Choroid plexus epithelial cell (primary cell): Measurements from ENCODE around the gene CASP14.

Experiments used
- DNase-seq: peaks from one replicate; pipeline ENCODE4 v3.0.0-alpha.2; 2010; ENCODE audit warnings: low read depth
- H3K4me3 ChIP-seq: 2 replicates; pipeline ENCODE4 v1.5.1; 2011; ENCODE audit warnings: low read depth, mild to moderate bottlenecking, control low read depth, low read length, moderate library complexity
- TF ChIP-seq, protein P1 (sequence below): conservative IDR thresholded peaks from 2 replicates; pipeline ENCODE4 v1.5.1; 2011; ENCODE audit warnings: low read depth, mild to moderate bottlenecking, control low read depth, inconsistent platforms, low read length, moderate library complexity

CASP14 gene

DNA sequence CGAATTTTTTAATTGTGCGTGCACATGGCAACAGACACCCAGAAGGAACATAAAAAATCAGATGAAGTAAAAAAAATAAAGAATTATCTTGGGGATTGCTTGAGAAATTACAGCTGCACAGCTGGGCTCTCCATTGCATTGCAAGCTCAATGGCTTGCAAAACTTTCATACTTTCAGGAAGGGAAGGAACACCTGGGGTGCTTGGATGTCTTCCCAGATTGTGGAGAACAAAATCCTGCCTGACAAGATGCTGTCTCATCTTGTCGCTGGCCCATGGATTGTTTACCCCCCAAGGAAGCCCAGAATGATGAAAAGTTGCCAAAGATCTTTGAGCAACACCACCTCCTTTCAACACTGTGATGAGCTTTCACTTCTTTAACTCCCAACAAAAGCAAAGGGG, 11.0 kb upstream of the CASP14 start:
- TF ChIP-seq, protein P1, sequence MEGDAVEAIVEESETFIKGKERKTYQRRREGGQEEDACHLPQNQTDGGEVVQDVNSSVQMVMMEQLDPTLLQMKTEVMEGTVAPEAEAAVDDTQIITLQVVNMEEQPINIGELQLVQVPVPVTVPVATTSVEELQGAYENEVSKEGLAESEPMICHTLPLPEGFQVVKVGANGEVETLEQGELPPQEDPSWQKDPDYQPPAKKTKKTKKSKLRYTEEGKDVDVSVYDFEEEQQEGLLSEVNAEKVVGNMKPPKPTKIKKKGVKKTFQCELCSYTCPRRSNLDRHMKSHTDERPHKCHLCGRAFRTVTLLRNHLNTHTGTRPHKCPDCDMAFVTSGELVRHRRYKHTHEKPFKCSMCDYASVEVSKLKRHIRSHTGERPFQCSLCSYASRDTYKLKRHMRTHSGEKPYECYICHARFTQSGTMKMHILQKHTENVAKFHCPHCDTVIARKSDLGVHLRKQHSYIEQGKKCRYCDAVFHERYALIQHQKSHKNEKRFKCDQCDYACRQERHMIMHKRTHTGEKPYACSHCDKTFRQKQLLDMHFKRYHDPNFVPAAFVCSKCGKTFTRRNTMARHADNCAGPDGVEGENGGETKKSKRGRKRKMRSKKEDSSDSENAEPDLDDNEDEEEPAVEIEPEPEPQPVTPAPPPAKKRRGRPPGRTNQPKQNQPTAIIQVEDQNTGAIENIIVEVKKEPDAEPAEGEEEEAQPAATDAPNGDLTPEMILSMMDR = no peak
- peak; percentile 95 for DNase-seq
- no peak overlapping the region for H3K4me3 ChIP-seq

DNA sequence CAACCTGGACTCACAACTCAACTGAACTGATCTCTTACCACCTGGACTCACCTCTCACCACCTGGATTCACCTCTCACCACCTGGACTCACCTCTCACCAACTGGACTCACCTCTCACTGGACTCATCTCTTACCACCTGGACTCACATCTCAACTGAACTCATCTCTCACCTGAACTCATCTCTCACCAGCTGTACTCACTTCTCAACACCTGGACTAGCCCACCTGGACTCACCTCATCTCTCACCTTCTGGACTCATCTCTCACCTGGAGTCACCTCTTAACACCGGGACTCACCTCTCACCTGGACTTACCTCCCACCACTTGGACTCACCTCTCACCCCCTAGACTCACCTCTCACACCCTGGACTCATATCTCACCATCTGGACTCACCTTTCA, 7.3 kb upstream of the CASP14 start:
- H3K4me3 ChIP-seq = no peak overlapping the region
- no peak for DNase-seq
- TF ChIP-seq, protein P1 = no peak

DNA sequence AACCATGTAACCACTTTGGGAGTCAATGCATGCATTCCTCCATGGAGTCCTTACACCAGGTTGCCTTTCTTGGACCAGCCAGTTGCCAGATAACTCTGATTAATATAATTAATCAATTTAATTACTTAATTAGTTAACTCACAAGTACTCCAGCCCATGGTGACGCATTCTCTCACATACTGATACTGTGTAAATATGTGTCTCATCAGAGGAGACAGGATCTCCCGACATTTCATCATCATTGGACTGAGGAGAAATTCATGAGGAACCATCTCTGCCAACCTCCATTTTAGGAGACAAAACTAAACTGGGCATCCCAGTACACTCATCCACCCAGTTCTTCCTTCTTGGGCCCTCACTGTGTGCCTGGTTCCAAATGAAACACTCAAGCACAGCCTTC, 6.5 kb upstream of the CASP14 start:
- H3K4me3 ChIP-seq = no peak overlapping the region
- no peak for DNase-seq
- TF ChIP-seq, protein P1 = no peak

DNA sequence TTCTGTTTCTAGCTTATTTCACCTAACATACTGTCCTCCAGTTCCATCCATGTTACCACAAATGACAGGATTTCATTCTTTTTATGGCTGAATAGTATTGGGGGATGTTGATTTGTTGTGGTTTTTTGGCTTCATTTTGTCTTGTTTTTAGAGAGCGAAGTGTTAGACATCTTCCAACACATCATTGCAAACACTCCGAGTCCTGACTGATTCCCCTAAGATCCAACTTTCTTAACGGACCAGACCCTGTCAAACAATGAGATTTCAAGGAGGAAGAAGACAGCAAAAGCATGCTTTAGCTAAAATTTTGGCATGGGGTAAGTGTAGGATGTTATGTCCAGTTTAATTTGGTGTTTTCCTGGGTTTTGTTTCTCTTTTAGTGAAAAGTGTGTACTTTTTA, 3.8 kb upstream of the CASP14 start:
- no peak overlapping the region for H3K4me3 ChIP-seq
- TF ChIP-seq, protein P1 = no peak
- no peak for DNase-seq

DNA sequence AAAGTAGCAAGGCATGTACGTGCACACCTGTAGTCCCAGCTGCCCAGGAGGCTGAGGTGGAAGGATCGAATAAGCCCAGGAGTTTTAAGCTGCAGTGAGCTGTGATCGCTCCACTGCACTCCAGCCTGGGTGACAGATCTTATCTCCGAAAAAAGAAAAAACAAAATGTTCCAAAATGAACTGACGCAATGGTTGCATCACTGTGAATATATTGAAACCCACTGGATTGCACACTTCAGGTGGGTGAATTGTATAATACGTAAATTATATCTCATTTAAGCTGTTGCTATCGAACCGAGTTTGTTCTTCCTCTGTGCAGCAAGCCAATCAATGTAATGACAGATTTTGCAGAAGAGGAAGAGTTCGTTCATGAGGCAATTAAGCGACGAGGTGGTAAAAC, 1.6 kb upstream of the CASP14 start:
- TF ChIP-seq, protein P1 = no peak
- DNase-seq = no peak
- H3K4me3 ChIP-seq = no peak overlapping the region

DNA sequence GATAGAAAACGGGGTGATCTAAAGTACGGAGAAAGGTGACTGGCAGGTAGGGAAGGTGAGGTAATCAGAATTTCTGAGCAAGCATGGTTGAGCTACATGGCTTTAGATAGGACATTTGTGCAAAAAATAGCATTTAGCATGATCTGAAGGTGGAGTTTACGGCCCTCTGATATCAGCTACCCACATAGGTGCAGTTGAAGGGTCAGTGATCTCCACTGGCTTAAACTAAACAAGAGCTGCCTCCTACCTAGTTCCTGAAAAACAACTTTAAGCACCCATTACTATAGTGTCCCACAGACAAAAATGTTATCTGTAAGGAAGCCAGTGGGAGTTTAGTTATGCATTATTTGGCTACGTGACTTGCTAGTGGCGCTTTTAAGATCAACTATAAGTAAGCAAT, 1.2 kb upstream of the CASP14 start:
- H3K4me3 ChIP-seq = no peak overlapping the region

DNA sequence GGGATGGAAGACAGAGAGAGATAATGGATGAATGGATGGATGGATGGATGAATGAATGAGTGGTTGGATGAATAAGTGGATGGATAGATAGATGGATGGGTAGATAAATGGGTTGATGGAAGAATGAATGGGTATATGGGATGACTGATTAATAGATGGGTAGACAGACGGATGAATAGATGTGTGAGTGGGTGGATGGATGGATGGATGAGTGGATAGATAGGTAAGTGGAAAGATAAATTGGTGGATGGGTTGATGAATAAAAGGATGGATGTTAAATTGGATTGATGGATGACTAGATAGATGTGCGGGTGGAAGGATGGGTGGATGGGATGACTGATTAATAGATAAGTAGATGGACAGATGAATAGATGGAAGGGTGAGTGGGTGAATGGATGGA, 1.4 kb downstream of the CASP14 start:
- H3K4me3 ChIP-seq = no peak overlapping the region
- DNase-seq = no peak
- TF ChIP-seq, protein P1 = no peak

More for the DNA sequence above, 1.2 kb upstream of the CASP14 start:
- TF ChIP-seq, protein P1 = no peak
- DNase-seq = no peak
